Activated naive CD4-positive, alpha-beta T cell treated with anti-CD3 and anti-CD28 coated beads, Interleukin-2, amount 50 U/mL, for 16 hours (primary cell): ENCODE measurements around the gene SYMPK.
"Not testable (repeated sequence)": the region's sequence is repeated elsewhere in the genome, so short reads cannot be mapped to it uniquely, and the experiment has no call there.

Experiments used
- DNase-seq: peaks from one replicate; pipeline ENCODE4 v3.0.0-alpha.2; 2020

The SYMPK gene

GRCh38 chr19:45885556-45886426 is 22.8 kb upstream of the SYMPK start, which contains the start of gene IRF2BP1:
Gene IRF2BP1, minus strand, starts transcription at chr19:45886141. Its CDS starts 367 bp downstream, at chr19:45885774.
- DNase-seq: peak; percentile 90

GRCh38 chr19:45884682-45885555 is 22.0 kb upstream of the SYMPK start:
- DNase-seq: peak; percentile 29

- no peak for DNase-seq
These were observed 21.1 kb upstream of the SYMPK start for GRCh38 chr19:45883881-45884681.

- DNase-seq: no peak
These were observed 20.6 kb upstream of the SYMPK start for GRCh38 chr19:45883586-45883880.

GRCh38 chr19:45882652-45883585 is 20.0 kb upstream of the SYMPK start:
- DNase-seq: peak; percentile 84

- DNase-seq: no peak
These were observed 19.1 kb upstream of the SYMPK start for GRCh38 chr19:45881909-45882528.

GRCh38 chr19:45881082-45881908 is 18.3 kb upstream of the SYMPK start:
- DNase-seq: no peak

GRCh38 chr19:45879971-45880370 is 17.0 kb upstream of the SYMPK start:
- no peak for DNase-seq

GRCh38 chr19:45879055-45879454 is 16.1 kb upstream of the SYMPK start:
- no peak for DNase-seq

- no peak for DNase-seq
These were observed 15.3 kb upstream of the SYMPK start for GRCh38 chr19:45878043-45878794.

GRCh38 chr19:45876411-45877197 is 13.7 kb upstream of the SYMPK start:
- DNase-seq: peak; percentile 58

GRCh38 chr19:45876161-45876410 is 13.1 kb upstream of the SYMPK start:
- DNase-seq: no peak

- DNase-seq: no peak
These were observed 11.6 kb upstream of the SYMPK start for GRCh38 chr19:45874620-45874966.

GRCh38 chr19:45873219-45873772 is 10.3 kb upstream of the SYMPK start:
- no peak for DNase-seq

- no peak for DNase-seq
These were observed 9.4 kb upstream of the SYMPK start for GRCh38 chr19:45872095-45872919.

GRCh38 chr19:45870798-45871197 is 7.9 kb upstream of the SYMPK start:
- no peak for DNase-seq

GRCh38 chr19:45867241-45867640 is 4.3 kb upstream of the SYMPK start:
- DNase-seq: not testable (repeated sequence)
